Stomach (tissue), 9 donors: ENCODE data around the gene RPE65. TPM values are rescaled to one million over a fixed set of nuclear protein-coding genes. Genes with fewer than 3 reads are reported as not detected.
A peak's percentile ranks its signal among the peaks of the same experiment; 100 is the strongest.
"Not testable (repeated sequence)": the region's sequence is repeated elsewhere in the genome, so short reads cannot be mapped to it uniquely, and the experiment has no call there.

Experiments used
- DNase-seq, 2 donors: peaks; one replicate each; pipeline versions ENCODE4 v3.0.0 to v3.0.0-alpha.2; 2013 to 2019
- H3K27ac ChIP-seq, 5 donors: fragments of 200-600 bp in 4 of 5; sonication (generic) in 4 of 5; one replicate each; pipeline ENCODE4 v1.5.1; 2013 to 2019; ENCODE audit warnings: mild to moderate bottlenecking in 1 of 5, moderate library complexity in 1 of 5
- H3K27me3 ChIP-seq, 3 donors: fragments of 200-600 bp; sonication (generic); one replicate each; pipeline ENCODE4 v1.5.1; 2017 to 2019; ENCODE audit warnings: mixed run types in 1 of 3
- H3K36me3 ChIP-seq, 4 donors: fragments of 200-600 bp; sonication (generic); 1 replicate in 3 of 4; 2 replicates in 1 of 4; pipeline ENCODE4 v1.5.1; 2016 to 2019
- H3K4me1 ChIP-seq, 4 donors: fragments of 200-600 bp; sonication (generic); one replicate each; pipeline ENCODE4 v1.5.1; 2016 to 2019
- H3K4me3 ChIP-seq, 4 donors: fragments of 200-600 bp; sonication (generic) in 3 of 4; one replicate each; pipeline ENCODE4 v1.5.1; 2016 to 2019; ENCODE audit warnings: mild to moderate bottlenecking in 1 of 4
- H3K9me3 ChIP-seq, 4 donors: fragments of 200-600 bp; sonication (generic); one replicate each; pipeline ENCODE4 v1.5.1; 2016 to 2019
- EP300 ChIP-seq: sonication (generic); formaldehyde crosslinking; IDR thresholded peaks from one replicate; pipeline ENCODE4 v1.6.1; 2017; ENCODE audit warnings: antibody characterized with exemption
- POLR2A ChIP-seq, 4 donors: fragments of 450-650 bp; IDR thresholded peaks; one replicate each; pipeline ENCODE4 v1.6.1; 2016; ENCODE audit warnings: antibody characterized with exemption in 4 of 4, control low read depth in 2 of 4, mild to moderate bottlenecking in 1 of 4, moderate library complexity in 1 of 4
- POLR2AphosphoS5 ChIP-seq, 3 donors: sonication (generic); formaldehyde crosslinking; IDR thresholded peaks; one replicate each; pipeline ENCODE4 v1.6.1; 2016; ENCODE audit warnings: antibody characterized with exemption in 3 of 3
- WGBS, 5 donors: extraction: QIAGEN DNeasy Blood & Tissue Kit in 3 of 5; methylation state at CpG; one replicate each; pipeline versions ENCODE4 v1.1.5 to v1.1.7; 2013 to 2018; 5-methylcytosine and 5-hydroxymethylcytosine counted together
- intact Hi-C: fragments of 100-400 bp; cut with DNase I; formaldehyde crosslinking; loops from one replicate; pipeline ENCODE4 v1.15.1; 2023; ENCODE audit warnings: low total_unique reads
- polyA plus RNA-seq, 3 donors: library from polyadenylated mRNA; stranded (reverse); fragments of 200-250 nt; gene quantifications; one replicate each; pipeline ENCODE4 v1.2.3, GENCODE V29; 2013
- total RNA-seq, 5 donors: library from RNA; depleted of rRNA; stranded (reverse); fragments of >200 nt; gene quantifications; one replicate each; pipeline versions ENCODE4 v1.1.0 to v1.2.3, GENCODE V29; 2014 to 2016
- TF ChIP-seq, protein P1 (sequence below), 7 experiments: fragments of 450-650 bp in 4 of 7; fragments of 200-600 bp in 3 of 7; sonication (generic) in 3 of 7; IDR thresholded peaks; one replicate each; pipeline ENCODE4 v1.5.1; 2016 to 2019; ENCODE audit warnings: antibody characterized with exemption in 7 of 7, control low read depth in 2 of 7, mild to moderate bottlenecking in 1 of 7
- donor health status: healthy with polysubstance abuse.
- donor health status: Bipolar disorder and iron deficiency.
- donor health status: healthy.

The RPE65 gene
- total and polyA plus RNA-seq, 8 donors = 0.03 to 1.7 (median 0.46) TPM; not detected in 3

DNA sequence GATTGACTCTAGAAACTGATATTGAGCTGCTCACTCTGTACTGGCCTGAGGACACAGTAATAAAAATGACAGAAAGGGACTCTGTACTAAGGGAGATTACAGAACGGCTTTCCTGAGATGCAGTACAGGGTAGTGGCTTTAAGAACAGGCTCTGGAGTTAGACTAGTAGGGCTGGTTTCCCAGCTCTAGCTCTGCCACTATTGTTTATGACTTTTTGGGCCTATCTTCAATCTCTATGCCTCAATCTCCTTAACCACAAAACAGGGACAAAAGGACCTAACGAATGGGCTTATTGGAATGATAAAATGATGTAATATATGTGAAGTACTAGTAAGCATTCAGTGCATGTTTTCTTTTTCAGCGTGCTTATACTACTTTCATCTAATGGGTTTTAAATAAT lies 45.8 kb upstream of the RPE65 start:
- 63 to 83% (median 67%) methylated on average over 3 of the region's 3 CpGs for WGBS, 5 donors
- Histone ChIP-seq H3K27me3 (no peaks in the 10 kb centered on the region), H3K9me3 (no peaks in the 10 kb centered on the region), H3K4me3 (peak overlapping the region in 1 of 4 donors; percentile 66), H3K36me3 (no peaks in the 10 kb centered on the region), H3K27ac (no peak overlapping the region), H3K4me1 (peaks cover 6 to 21% (median 17%) of the 10 kb centered on the region in 4 donors)
- intact Hi-C loops = no loop called here
- TF ChIP-seq, protein P1, sequence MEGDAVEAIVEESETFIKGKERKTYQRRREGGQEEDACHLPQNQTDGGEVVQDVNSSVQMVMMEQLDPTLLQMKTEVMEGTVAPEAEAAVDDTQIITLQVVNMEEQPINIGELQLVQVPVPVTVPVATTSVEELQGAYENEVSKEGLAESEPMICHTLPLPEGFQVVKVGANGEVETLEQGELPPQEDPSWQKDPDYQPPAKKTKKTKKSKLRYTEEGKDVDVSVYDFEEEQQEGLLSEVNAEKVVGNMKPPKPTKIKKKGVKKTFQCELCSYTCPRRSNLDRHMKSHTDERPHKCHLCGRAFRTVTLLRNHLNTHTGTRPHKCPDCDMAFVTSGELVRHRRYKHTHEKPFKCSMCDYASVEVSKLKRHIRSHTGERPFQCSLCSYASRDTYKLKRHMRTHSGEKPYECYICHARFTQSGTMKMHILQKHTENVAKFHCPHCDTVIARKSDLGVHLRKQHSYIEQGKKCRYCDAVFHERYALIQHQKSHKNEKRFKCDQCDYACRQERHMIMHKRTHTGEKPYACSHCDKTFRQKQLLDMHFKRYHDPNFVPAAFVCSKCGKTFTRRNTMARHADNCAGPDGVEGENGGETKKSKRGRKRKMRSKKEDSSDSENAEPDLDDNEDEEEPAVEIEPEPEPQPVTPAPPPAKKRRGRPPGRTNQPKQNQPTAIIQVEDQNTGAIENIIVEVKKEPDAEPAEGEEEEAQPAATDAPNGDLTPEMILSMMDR (IDR thresholded peaks at IDR 0.05) = no peak
- TF ChIP-seq POLR2A (IDR thresholded peaks at IDR 0.05) = no peak
- no peak for TF ChIP-seq POLR2AphosphoS5 (IDR thresholded peaks at IDR 0.05)
- no peak for TF ChIP-seq EP300
- DNase-seq = peak in 1 of 2 donors; percentile 10

DNA sequence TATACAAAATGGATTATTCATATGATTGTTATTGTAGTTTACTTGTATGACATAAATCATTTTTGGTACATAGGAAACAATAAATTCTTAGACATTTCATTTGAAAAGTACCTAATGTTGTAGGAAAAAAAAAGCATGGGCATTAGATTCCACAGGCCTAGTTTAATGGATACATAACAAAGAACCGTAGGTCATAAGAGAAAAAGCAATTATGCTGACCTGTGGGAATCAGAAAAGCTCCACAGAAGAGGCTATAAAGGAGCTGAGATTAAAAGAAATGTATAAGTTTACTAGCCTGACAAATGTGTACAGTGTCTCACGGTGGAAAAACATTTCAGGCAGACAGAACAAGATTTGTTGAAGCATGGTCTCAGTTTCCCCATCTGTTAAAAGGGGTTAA lies 43.4 kb upstream of the RPE65 start:
- WGBS, 5 donors = 64 to 84% (median 81%) methylated on average over 2 of the region's 2 CpGs
- no peak for TF ChIP-seq EP300
- TF ChIP-seq, protein P1 (IDR thresholded peaks at IDR 0.05) = no peak
- no peak for TF ChIP-seq POLR2A (IDR thresholded peaks at IDR 0.05)
- Histone ChIP-seq H3K27me3 (no peaks in the 10 kb centered on the region), H3K4me1 (peaks cover 6 to 21% (median 17%) of the 10 kb centered on the region in 4 donors), H3K9me3 (no peaks in the 10 kb centered on the region), H3K27ac (no peak overlapping the region), H3K36me3 (no peaks in the 10 kb centered on the region), H3K4me3 (no peak overlapping the region)
- intact Hi-C loops = no loop called here
- no peak for DNase-seq

DNA sequence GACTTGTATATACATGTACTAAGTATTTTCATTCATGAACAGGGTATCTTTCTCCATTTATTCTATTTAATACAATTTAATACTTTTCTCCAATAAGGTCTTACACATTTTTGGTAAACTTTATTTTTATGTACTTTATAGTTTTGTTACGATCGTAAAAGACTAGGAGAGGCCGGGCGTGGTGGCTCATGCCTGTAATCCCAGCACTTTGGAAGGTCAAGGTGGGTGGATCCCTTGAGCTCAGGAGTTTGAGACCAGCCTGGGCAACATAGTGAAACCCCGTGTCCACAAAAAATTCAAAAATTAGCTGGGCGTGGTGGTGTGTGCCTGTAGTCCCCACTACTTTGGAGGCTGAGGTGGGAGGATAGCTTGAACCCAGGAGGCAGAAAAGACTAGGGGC lies 42.5 kb upstream of the RPE65 start:
- H3K27ac ChIP-seq, intact Hi-C loops, H3K4me3 ChIP-seq, H3K9me3 ChIP-seq, H3K27me3 ChIP-seq, H3K36me3 ChIP-seq, DNase-seq: not testable (repeated sequence)
- peaks cover 6 to 16% (median 14%) of the 10 kb centered on the region in 4 donors for H3K4me1 ChIP-seq
- WGBS, 5 donors = 95 to 99% (median 97%) methylated on average over 6 of the region's 6 CpGs

DNA sequence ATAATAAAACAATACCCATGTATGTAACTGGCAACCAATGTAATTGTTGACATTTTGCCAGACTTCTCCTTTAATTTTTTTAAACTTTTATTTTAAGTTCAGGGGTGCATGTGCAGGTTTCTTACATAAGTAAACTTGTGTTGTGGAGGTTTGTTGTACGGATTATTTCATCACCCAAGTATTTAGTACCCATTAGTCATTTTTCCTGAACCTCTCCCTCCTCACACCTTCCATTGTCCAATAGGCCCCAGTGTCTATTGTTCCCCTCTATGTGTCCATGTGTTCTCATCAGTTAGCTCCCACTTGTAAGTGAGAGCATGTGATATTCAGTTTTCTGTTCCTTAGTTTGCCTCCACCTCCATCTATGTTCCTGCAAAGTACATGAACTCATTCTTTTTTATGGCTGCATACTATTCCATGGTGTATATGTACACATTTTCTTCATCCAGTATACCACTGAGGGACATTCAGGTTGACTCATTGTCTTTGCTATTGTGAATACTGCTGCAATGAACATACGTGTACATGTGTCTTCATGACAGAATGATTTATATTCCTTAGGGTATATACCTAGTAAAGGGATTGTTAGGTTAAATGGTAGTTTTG lies 40.4 kb upstream of the RPE65 start:
- TF ChIP-seq POLR2AphosphoS5 (IDR thresholded peaks at IDR 0.05) (no peak), EP300 (no peak), POLR2A (IDR thresholded peaks at IDR 0.05) (no peak)
- H3K36me3 ChIP-seq = no peaks in the 10 kb centered on the region
- 92 to 100% (median 96%) methylated on average over 2 of the region's 2 CpGs for WGBS, 5 donors
- intact Hi-C loops = no loop called here
- H3K27ac ChIP-seq = no peak overlapping the region
- H3K9me3 ChIP-seq = no peaks in the 10 kb centered on the region
- no peak overlapping the region for H3K4me3 ChIP-seq
- DNase-seq = no peak
- H3K27me3 ChIP-seq = no peaks in the 10 kb centered on the region
- peaks cover 0 to under 1% (median 0%) of the 10 kb centered on the region in 4 donors for H3K4me1 ChIP-seq

DNA sequence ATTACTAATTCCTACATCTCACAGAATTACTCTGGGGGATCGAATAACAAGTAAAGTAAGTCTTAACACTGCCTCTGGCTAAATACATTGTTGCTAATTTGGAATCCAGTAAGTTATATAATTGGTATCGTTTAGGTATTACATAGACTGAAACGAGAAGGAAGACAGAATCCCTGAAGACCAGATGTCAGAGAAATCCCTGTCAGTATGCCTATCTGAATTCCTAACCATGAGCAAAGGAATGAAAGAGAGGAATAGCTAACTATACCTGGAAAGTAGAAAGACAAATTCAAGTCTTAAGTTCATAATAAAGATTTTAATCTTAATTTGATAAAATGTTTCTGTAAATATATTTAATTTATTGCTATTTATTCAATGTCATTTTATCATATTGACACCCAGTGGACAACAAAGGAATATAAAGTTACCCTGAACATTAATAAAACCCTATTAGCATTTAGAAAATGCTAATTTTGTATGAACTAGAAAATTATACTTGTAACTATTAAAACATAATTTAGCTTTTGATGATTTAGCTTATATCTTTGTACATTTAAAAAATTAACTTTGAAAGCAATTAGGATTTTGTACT lies 35.8 kb upstream of the RPE65 start:
- no peaks in the 10 kb centered on the region for H3K36me3 ChIP-seq
- H3K4me1 ChIP-seq = no peaks in the 10 kb centered on the region
- H3K9me3 ChIP-seq = no peaks in the 10 kb centered on the region
- 58 to 89% (median 79%) methylated on average over 3 of the region's 3 CpGs for WGBS, 5 donors
- no peak overlapping the region for H3K4me3 ChIP-seq
- H3K27me3 ChIP-seq = no peaks in the 10 kb centered on the region
- no peak for DNase-seq
- TF ChIP-seq, protein P1 (IDR thresholded peaks at IDR 0.05) = no peak
- no peak for TF ChIP-seq EP300
- no peak for TF ChIP-seq POLR2A (IDR thresholded peaks at IDR 0.05)
- TF ChIP-seq POLR2AphosphoS5 (IDR thresholded peaks at IDR 0.05) = no peak
- no peak overlapping the region for H3K27ac ChIP-seq
- intact Hi-C loops = no loop called here
